DND-41 (cell line): Measurements from ENCODE around the gene SLC25A51.

ENCODE experiments used
- CTCF ChIP-seq: IDR thresholded peaks from 2 replicates; pipeline ENCODE4 v1.5.1; 2012; ENCODE audit warnings: borderline replicate concordance, low read length, moderate library complexity, mild to moderate bottlenecking; ENCODE audit not compliant: poor library complexity, severe bottlenecking; ENCODE audit errors: extremely low read depth
- EZH2 ChIP-seq: IDR thresholded peaks from 3 replicates; pipeline ENCODE4 v1.6.1; 2012; ENCODE audit warnings: borderline replicate concordance, low read depth, mild to moderate bottlenecking, moderate library complexity, low read length, inconsistent platforms; ENCODE audit not compliant: severe bottlenecking

- TF ChIP-seq CTCF (no peak), EZH2 (no peak)
These were observed 47.9 kb upstream of the SLC25A51 start for GRCh38 chr9:37951671-37952449.
